MM.1S (cell line): ENCODE measurements around the gene FLAD1.
"Not testable (repeated sequence)": the region's sequence is repeated elsewhere in the genome, so short reads cannot be mapped to it uniquely, and the experiment has no call there.

Experiments used
- DNase-seq: peaks from one replicate; pipeline ENCODE4 v3.0.0-alpha.2; 2015
- H2AFZ ChIP-seq: fragments of 300-600 bp; sonication (generic); 2 replicates; pipeline ENCODE4 v1.6.0; 2016; ENCODE audit warnings: antibody characterized with exemption, low read length
- H3F3A ChIP-seq: fragments of 300-600 bp; sonication (generic); 2 replicates; pipeline ENCODE4 v1.6.1; 2016; ENCODE audit warnings: mild to moderate bottlenecking, antibody characterized with exemption, low read length, moderate library complexity, mixed read lengths; ENCODE audit not compliant: insufficient read depth
- H3K27ac ChIP-seq: fragments of 300-600 bp; sonication (generic); 2 replicates; pipeline ENCODE4 v1.5.1; 2016; ENCODE audit warnings: mild to moderate bottlenecking, low read length
- H3K27me3 ChIP-seq: fragments of 300-600 bp; sonication (generic); replicated peaks from 2 replicates; pipeline ENCODE4 v1.6.0; 2016; ENCODE audit warnings: low read length; ENCODE audit not compliant: insufficient read depth
- H3K36me3 ChIP-seq: fragments of 300-600 bp; sonication (generic); replicated peaks from 2 replicates; pipeline ENCODE4 v1.6.1; 2016; ENCODE audit warnings: mild to moderate bottlenecking, low read length, mixed read lengths; ENCODE audit not compliant: insufficient read depth
- H3K4me1 ChIP-seq: fragments of 300-600 bp; sonication (generic); 2 replicates; pipeline ENCODE4 v1.6.1; 2016; ENCODE audit warnings: low read length, mixed read lengths
- H3K4me2 ChIP-seq: fragments of 300-600 bp; sonication (generic); 2 replicates; pipeline ENCODE4 v1.6.0; 2016; ENCODE audit warnings: low read depth, low read length
- H3K4me3 ChIP-seq: fragments of 300-600 bp; sonication (generic); 2 replicates; pipeline ENCODE4 v1.5.1; 2016; ENCODE audit warnings: low read length, mixed read lengths
- H3K79me2 ChIP-seq: fragments of 300-600 bp; sonication (generic); 2 replicates; pipeline ENCODE4 v1.6.1; 2016; ENCODE audit warnings: mixed run types, low read length, mixed read lengths
- H3K9ac ChIP-seq: fragments of 300-600 bp; sonication (generic); 2 replicates; pipeline ENCODE4 v1.6.1; 2016; ENCODE audit warnings: low read length, mixed read lengths
- H3K9me2 ChIP-seq: fragments of 300-600 bp; sonication (generic); replicated peaks from 2 replicates; pipeline ENCODE4 v1.6.1; 2016; ENCODE audit warnings: mild to moderate bottlenecking, low read length, mixed read lengths; ENCODE audit not compliant: insufficient read depth
- H3K9me3 ChIP-seq: fragments of 300-600 bp; sonication (generic); replicated peaks from 2 replicates; pipeline ENCODE4 v1.6.1; 2016; ENCODE audit warnings: mild to moderate bottlenecking, low read length, mixed read lengths; ENCODE audit not compliant: insufficient read depth
- H4K20me1 ChIP-seq: fragments of 300-600 bp; sonication (generic); 2 replicates; pipeline ENCODE4 v1.6.1; 2016; ENCODE audit warnings: mild to moderate bottlenecking, low read length, moderate library complexity, mixed read lengths; ENCODE audit not compliant: insufficient read depth
- EZH2 ChIP-seq: fragments of 300-600 bp; sonication (generic); optimal IDR thresholded peaks from 2 replicates; pipeline ENCODE3; 2017; ENCODE audit warnings: low read depth, mild to moderate bottlenecking, antibody characterized with exemption, low read length, mixed read lengths
- EZH2phosphoT487 ChIP-seq: fragments of 300-600 bp; sonication (generic); IDR thresholded peaks from 2 replicates; pipeline ENCODE4 v1.6.1; 2018; ENCODE audit warnings: antibody characterized with exemption, low read length
- TF ChIP-seq, protein P1 (sequence below): fragments of 300-600 bp; sonication (generic); IDR thresholded peaks from 2 replicates; pipeline ENCODE4 v1.5.1; 2016; ENCODE audit warnings: antibody characterized with exemption, low read length, mixed read lengths

Gene FLAD1

DNA sequence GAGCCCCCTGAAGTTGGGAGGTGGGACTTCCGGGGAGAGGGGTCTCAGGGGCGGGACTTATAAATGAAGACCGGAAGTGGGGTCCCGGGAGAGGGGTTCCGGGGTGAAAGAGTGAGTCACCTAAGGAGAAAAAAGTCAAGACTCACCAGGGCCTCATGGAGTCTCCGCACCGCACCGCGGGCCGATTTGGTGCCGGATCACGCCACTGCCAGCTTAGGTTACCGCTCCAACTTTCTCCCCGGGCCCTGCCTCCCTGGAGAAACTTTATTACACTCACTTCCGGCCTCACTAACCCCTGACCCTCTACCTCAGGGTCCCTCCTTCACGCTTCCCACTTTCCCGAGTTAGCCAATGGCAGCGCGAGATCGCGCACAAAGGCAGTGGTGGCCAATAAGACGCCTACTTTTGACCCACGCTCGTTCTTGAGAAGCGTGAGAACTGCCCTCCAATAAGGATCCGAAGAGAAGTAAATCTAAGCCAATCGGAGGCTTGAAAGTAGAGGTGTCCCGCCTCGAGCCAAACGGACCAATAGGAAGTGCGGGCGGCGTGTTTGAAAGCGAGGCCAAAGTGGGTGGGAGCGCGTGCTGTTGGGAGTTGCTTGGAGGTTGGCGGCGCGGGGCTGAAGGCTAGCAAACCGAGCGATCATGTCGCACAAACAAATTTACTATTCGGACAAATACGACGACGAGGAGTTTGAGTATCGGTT is 8.9 kb upstream of the FLAD1 start, which contains the start of gene CKS1B:
Gene CKS1B, plus strand, starts transcription at position 580 of the 706 bp plus-strand sequence. Its CDS starts 65 bp downstream, at position 645.
- Histone ChIP-seq H3F3A (peaks cover 44% of the 10 kb centered on the region), H3K36me3 (peaks cover 6% of the 10 kb centered on the region)

DNA sequence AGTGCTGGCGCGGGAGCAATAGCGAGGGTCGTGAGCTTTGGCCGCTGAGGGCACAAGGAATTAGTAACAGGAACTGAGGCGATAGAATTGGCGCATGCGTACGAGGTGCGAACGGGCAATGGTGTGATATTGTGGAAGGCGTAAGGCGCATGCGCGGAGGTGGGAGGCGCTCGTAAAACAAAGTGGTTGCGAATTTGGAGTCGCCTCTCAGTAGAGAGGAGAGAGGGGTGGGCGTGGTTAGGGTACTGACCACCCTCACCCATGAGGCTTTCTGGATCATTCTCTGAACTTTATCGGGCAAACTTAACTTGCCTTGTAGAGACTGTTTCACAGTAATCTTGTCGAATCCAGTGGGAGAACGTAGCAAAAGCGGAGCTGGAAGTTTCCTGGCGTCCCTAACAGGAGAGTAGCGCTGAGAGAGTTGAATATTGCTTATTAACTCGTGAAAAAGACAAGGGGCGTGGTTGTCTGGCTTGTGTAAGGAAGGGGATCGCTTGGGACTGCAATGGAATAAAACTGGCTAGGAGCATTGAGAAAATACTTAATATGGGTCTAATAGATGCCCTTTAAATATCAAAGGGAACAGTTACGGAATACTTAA is 8.2 kb upstream of the FLAD1 start:
- Histone ChIP-seq H4K20me1 (no peaks in the 10 kb centered on the region), H3K27me3 (no peaks in the 10 kb centered on the region), H3F3A (peaks cover 44% of the 10 kb centered on the region), H3K79me2 (peaks cover 87% of the 10 kb centered on the region), H3K27ac (peak overlapping the region; percentile 90), H3K9me3 (no peaks in the 10 kb centered on the region), H3K4me2 (peak overlapping the region; percentile 73), H3K36me3 (peaks cover 9% of the 10 kb centered on the region), H2AFZ (peak overlapping the region; percentile 21; the same call in 1 of the 2 replicates), H3K4me1 (peaks cover 32% of the 10 kb centered on the region), H3K9ac (peak overlapping the region; percentile 86), H3K4me3 (peak overlapping the region; percentile 69), H3K9me2 (no peaks in the 10 kb centered on the region)
- DNase-seq, result peak; percentile 99
- TF ChIP-seq EZH2 (no peak), EZH2phosphoT487 (no peak)
- TF ChIP-seq, protein P1, sequence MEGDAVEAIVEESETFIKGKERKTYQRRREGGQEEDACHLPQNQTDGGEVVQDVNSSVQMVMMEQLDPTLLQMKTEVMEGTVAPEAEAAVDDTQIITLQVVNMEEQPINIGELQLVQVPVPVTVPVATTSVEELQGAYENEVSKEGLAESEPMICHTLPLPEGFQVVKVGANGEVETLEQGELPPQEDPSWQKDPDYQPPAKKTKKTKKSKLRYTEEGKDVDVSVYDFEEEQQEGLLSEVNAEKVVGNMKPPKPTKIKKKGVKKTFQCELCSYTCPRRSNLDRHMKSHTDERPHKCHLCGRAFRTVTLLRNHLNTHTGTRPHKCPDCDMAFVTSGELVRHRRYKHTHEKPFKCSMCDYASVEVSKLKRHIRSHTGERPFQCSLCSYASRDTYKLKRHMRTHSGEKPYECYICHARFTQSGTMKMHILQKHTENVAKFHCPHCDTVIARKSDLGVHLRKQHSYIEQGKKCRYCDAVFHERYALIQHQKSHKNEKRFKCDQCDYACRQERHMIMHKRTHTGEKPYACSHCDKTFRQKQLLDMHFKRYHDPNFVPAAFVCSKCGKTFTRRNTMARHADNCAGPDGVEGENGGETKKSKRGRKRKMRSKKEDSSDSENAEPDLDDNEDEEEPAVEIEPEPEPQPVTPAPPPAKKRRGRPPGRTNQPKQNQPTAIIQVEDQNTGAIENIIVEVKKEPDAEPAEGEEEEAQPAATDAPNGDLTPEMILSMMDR, result no peak

More for the DNA sequence above, 8.9 kb upstream of the FLAD1 start, which contains the start of gene CKS1B:
- H4K20me1 ChIP-seq, result no peaks in the 10 kb centered on the region
- H3K4me1 ChIP-seq, result peaks cover 39% of the 10 kb centered on the region
- H3K9me3 ChIP-seq, result no peaks in the 10 kb centered on the region
- no peaks in the 10 kb centered on the region for H3K9me2 ChIP-seq
- peak; percentile 100 for DNase-seq
- H3K27me3 ChIP-seq, result no peaks in the 10 kb centered on the region
- peak within 1 kb of the TSS; percentile 73 for H3K4me2 ChIP-seq
- peak within 1 kb of the TSS; percentile 86 for H3K9ac ChIP-seq
- peaks cover 88% of the 10 kb centered on the region for H3K79me2 ChIP-seq
- H2AFZ ChIP-seq, result peak within 1 kb of the TSS; percentile 21; the same call in 1 of the 2 replicates
- H3K4me3 ChIP-seq, result peak within 1 kb of the TSS; percentile 69
- no peak for TF ChIP-seq EZH2phosphoT487
- TF ChIP-seq, protein P1, result no peak
- TF ChIP-seq EZH2, result no peak
- H3K27ac ChIP-seq, result peak within 1 kb of the TSS; percentile 90

DNA sequence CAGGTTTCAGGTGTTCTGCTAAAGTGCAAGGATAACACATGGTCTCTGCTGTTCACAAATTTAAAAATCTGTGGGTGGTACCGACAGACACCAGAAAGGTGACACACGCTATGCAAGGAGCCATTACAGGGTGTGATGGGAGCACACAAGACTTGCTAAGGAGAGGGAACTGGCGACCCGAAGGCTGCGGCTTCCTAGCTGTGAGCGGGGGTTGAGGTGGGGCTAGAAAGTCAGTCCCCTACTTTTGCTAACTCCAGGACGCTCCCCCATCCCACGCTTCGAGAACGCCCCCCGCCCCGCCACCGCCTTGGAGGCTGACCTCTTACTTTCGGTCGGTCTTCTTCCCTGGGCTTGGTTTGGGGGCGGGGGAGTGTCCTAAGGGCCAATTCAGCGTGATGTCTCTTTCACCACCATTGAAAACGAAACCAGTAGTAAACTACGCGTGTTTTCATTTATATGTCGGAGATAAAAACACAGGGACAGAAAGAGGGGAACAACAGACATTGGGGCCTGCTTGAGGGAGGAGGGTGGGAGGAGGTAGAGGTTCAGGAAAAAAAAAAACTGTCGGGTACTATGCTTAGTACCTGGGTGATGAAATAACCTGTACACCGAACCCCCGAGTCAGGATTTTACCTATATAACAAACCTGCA is 7.6 kb upstream of the FLAD1 start:
- TF ChIP-seq EZH2phosphoT487 (no peak), EZH2 (no peak)
- TF ChIP-seq, protein P1, result no peak
- peak overlapping the region; percentile 86 for H3K9ac ChIP-seq
- H3K27ac ChIP-seq, result peak overlapping the region; percentile 90
- H3K9me2 ChIP-seq, result no peaks in the 10 kb centered on the region
- H2AFZ ChIP-seq, result 0 out of 2 replicates have a peak overlapping the region, but pooled peaks have one; percentile 0
- no peaks in the 10 kb centered on the region for H4K20me1 ChIP-seq
- H3K4me1 ChIP-seq, result peaks cover 28% of the 10 kb centered on the region
- no peaks in the 10 kb centered on the region for H3K9me3 ChIP-seq
- DNase-seq, result peak; percentile 92
- peak overlapping the region; percentile 73 for H3K4me2 ChIP-seq
- H3K36me3 ChIP-seq, result peaks cover 9% of the 10 kb centered on the region
- H3K27me3 ChIP-seq, result no peaks in the 10 kb centered on the region
- peaks cover 44% of the 10 kb centered on the region for H3F3A ChIP-seq
- H3K79me2 ChIP-seq, result peaks cover 84% of the 10 kb centered on the region
- H3K4me3 ChIP-seq, result peak overlapping the region; percentile 69

DNA sequence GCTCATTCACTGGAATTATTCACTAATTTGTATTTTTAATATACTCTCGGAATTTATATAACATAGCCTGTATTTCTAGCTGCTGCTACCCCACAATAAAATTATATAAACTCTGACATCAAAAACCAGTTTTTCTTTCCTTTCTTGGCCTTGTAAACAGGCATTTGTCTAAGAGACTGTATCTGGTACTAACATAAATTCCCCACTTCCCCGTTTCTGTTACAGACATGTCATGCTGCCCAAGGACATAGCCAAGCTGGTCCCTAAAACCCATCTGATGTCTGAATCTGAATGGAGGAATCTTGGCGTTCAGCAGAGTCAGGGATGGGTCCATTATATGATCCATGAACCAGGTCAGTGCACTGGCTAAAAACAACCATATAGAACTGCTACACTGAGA is 5.4 kb upstream of the FLAD1 start:
- not testable (repeated sequence) for H3K4me2 ChIP-seq, H3K27me3 ChIP-seq, H3K4me3 ChIP-seq, H4K20me1 ChIP-seq, H3K9me2 ChIP-seq, H3K9ac ChIP-seq, H3K27ac ChIP-seq, H3K9me3 ChIP-seq, H3K36me3 ChIP-seq, DNase-seq, H2AFZ ChIP-seq
- Histone ChIP-seq H3K4me1 (peaks cover 16% of the 10 kb centered on the region), H3F3A (peaks cover 51% of the 10 kb centered on the region), H3K79me2 (peaks cover 83% of the 10 kb centered on the region)
